HEK293 (cell line): ENCODE measurements around the gene VASH2.

Experiments
- BCL11B ChIP-seq: fragments of 450-650 bp; formaldehyde crosslinking; IDR thresholded peaks from 2 replicates; pipeline ENCODE4 v1.5.1; 2016; ENCODE audit warnings: low read depth, missing biosample characterization, missing genetic modification characterization
- BCL6B ChIP-seq: fragments of 450-650 bp; formaldehyde crosslinking; IDR thresholded peaks from 2 replicates; pipeline ENCODE4 v1.5.1; 2017; ENCODE audit warnings: missing biosample characterization, missing genetic modification characterization
- GFI1B ChIP-seq: fragments of 450-650 bp; formaldehyde crosslinking; IDR thresholded peaks from 2 replicates; pipeline ENCODE4 v1.5.1; 2016; ENCODE audit warnings: missing biosample characterization, missing genetic modification characterization
- GLIS2 ChIP-seq: fragments of 450-650 bp; formaldehyde crosslinking; IDR thresholded peaks from 2 replicates; pipeline ENCODE4 v1.5.1; 2016; ENCODE audit warnings: missing biosample characterization, missing genetic modification characterization
- KLF10 ChIP-seq: fragments of 450-650 bp; IDR thresholded peaks from 2 replicates; pipeline ENCODE4 v1.5.1; 2018; ENCODE audit warnings: missing biosample characterization, mild to moderate bottlenecking, missing genetic modification characterization
- MEIS1 ChIP-seq: sonication (generic); formaldehyde crosslinking; IDR thresholded peaks from 2 replicates; pipeline ENCODE4 v1.8.1; 2022; ENCODE audit warnings: missing genetic modification reagents, mild to moderate bottlenecking, borderline replicate concordance
- PRDM1 ChIP-seq: fragments of 450-650 bp; formaldehyde crosslinking; IDR thresholded peaks from 2 replicates; pipeline ENCODE4; 2016; ENCODE audit warnings: missing biosample characterization, missing genetic modification characterization
- ZBTB10 ChIP-seq: fragments of 450-650 bp; formaldehyde crosslinking; IDR thresholded peaks from 2 replicates; pipeline ENCODE4 v1.5.1; 2016; ENCODE audit warnings: missing biosample characterization, missing genetic modification characterization
- ZNF10 ChIP-seq: fragments of 450-650 bp; formaldehyde crosslinking; IDR thresholded peaks from 2 replicates; pipeline ENCODE4 v1.5.1; 2017; ENCODE audit warnings: missing biosample characterization, missing genetic modification characterization
- ZNF112 ChIP-seq: fragments of 450-650 bp; formaldehyde crosslinking; IDR thresholded peaks from 2 replicates; pipeline ENCODE4 v1.5.0; 2017; ENCODE audit warnings: missing biosample characterization, missing genetic modification characterization
- ZNF146 ChIP-seq: fragments of 450-650 bp; formaldehyde crosslinking; IDR thresholded peaks from 2 replicates; pipeline ENCODE4 v1.5.1; 2016; ENCODE audit warnings: missing biosample characterization, missing genetic modification characterization
- ZNF174 ChIP-seq: fragments of 450-650 bp; formaldehyde crosslinking; IDR thresholded peaks from 2 replicates; pipeline ENCODE4 v1.5.0; 2017; ENCODE audit warnings: missing biosample characterization, mild to moderate bottlenecking, missing genetic modification characterization
- ZNF175 ChIP-seq: fragments of 450-650 bp; formaldehyde crosslinking; IDR thresholded peaks from 2 replicates; pipeline ENCODE4 v1.5.1; 2016; ENCODE audit warnings: missing biosample characterization, missing genetic modification characterization
- ZNF2 ChIP-seq: fragments of 450-650 bp; formaldehyde crosslinking; IDR thresholded peaks from 2 replicates; pipeline ENCODE4 v1.5.1; 2016; ENCODE audit warnings: missing biosample characterization, missing genetic modification characterization
- ZNF211 ChIP-seq: fragments of 450-650 bp; formaldehyde crosslinking; IDR thresholded peaks from 2 replicates; pipeline ENCODE4 v1.5.1; 2016; ENCODE audit warnings: low read depth, missing biosample characterization, missing genetic modification characterization
- ZNF362 ChIP-seq: fragments of 450-650 bp; formaldehyde crosslinking; IDR thresholded peaks from 2 replicates; pipeline ENCODE4 v1.5.1; 2016; ENCODE audit warnings: missing biosample characterization, missing genetic modification characterization
- ZNF433 ChIP-seq: fragments of 450-650 bp; formaldehyde crosslinking; IDR thresholded peaks from 2 replicates; pipeline ENCODE4 v1.5.1; 2016; ENCODE audit warnings: missing biosample characterization, missing genetic modification characterization, low read depth
- ZNF558 ChIP-seq: fragments of 450-650 bp; formaldehyde crosslinking; IDR thresholded peaks from 2 replicates; pipeline ENCODE4 v1.5.1; 2016; ENCODE audit warnings: missing biosample characterization, missing genetic modification characterization
- ZNF624 ChIP-seq: fragments of 450-650 bp; formaldehyde crosslinking; IDR thresholded peaks from 2 replicates; pipeline ENCODE4 v1.5.1; 2017; ENCODE audit warnings: missing biosample characterization, missing genetic modification characterization
- ZNF768 ChIP-seq: fragments of 450-650 bp; formaldehyde crosslinking; IDR thresholded peaks from 2 replicates; pipeline ENCODE4 v1.5.1; 2018; ENCODE audit warnings: missing biosample characterization, mild to moderate bottlenecking, missing genetic modification characterization
- ZNF792 ChIP-seq: fragments of 450-650 bp; formaldehyde crosslinking; IDR thresholded peaks from 2 replicates; pipeline ENCODE4 v1.5.1; 2016; ENCODE audit warnings: missing biosample characterization, missing genetic modification characterization
- TF ChIP-seq, protein P1 (sequence below): fragments of 450-650 bp; formaldehyde crosslinking; optimal IDR thresholded peaks from 2 replicates; pipeline ENCODE3; 2016; ENCODE audit warnings: missing biosample characterization, mild to moderate bottlenecking, missing genetic modification characterization
- TF ChIP-seq, protein P2 (sequence below): fragments of 450-650 bp; formaldehyde crosslinking; IDR thresholded peaks from 2 replicates; pipeline ENCODE4 v1.5.1; 2017; ENCODE audit warnings: missing biosample characterization, missing genetic modification characterization
- TF ChIP-seq, protein P3 (sequence below): fragments of 450-650 bp; formaldehyde crosslinking; IDR thresholded peaks from 2 replicates; pipeline ENCODE4 v1.5.1; 2017; ENCODE audit warnings: missing biosample characterization, missing genetic modification characterization
- TF ChIP-seq, protein P4 (sequence below): fragments of 450-650 bp; formaldehyde crosslinking; IDR thresholded peaks from 2 replicates; pipeline ENCODE4 v1.5.1; 2016; ENCODE audit warnings: missing biosample characterization, missing genetic modification characterization
- TF ChIP-seq, protein P5 (sequence below): fragments of 450-650 bp; formaldehyde crosslinking; IDR thresholded peaks from 2 replicates; pipeline ENCODE4 v1.5.1; 2016; ENCODE audit warnings: missing biosample characterization, missing genetic modification characterization

Gene VASH2

GRCh38 chr1:213015099-213016050 is 65.0 kb downstream of the VASH2 start, which contains the start of gene ANGEL2 (continued):
- TF ChIP-seq ZBTB10 (tag by site-specific recombination) = peak; percentile 73
- TF ChIP-seq ZNF146 (tag by site-specific recombination) = peak; percentile 5; the same call in 1 of the 2 replicates
- 0 out of 2 replicates have a peak, but pooled peaks have one; percentile 76 for TF ChIP-seq ZNF792 (tag by site-specific recombination)
- no peak for TF ChIP-seq BCL11B (tag by site-specific recombination)
- TF ChIP-seq, protein P1, sequence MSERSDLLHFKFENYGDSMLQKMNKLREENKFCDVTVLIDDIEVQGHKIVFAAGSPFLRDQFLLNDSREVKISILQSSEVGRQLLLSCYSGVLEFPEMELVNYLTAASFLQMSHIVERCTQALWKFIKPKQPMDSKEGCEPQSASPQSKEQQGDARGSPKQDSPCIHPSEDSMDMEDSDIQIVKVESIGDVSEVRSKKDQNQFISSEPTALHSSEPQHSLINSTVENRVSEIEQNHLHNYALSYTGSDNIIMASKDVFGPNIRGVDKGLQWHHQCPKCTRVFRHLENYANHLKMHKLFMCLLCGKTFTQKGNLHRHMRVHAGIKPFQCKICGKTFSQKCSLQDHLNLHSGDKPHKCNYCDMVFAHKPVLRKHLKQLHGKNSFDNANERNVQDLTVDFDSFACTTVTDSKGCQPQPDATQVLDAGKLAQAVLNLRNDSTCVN (tag by site-specific recombination) = peak; percentile 66
- TF ChIP-seq, protein P2, sequence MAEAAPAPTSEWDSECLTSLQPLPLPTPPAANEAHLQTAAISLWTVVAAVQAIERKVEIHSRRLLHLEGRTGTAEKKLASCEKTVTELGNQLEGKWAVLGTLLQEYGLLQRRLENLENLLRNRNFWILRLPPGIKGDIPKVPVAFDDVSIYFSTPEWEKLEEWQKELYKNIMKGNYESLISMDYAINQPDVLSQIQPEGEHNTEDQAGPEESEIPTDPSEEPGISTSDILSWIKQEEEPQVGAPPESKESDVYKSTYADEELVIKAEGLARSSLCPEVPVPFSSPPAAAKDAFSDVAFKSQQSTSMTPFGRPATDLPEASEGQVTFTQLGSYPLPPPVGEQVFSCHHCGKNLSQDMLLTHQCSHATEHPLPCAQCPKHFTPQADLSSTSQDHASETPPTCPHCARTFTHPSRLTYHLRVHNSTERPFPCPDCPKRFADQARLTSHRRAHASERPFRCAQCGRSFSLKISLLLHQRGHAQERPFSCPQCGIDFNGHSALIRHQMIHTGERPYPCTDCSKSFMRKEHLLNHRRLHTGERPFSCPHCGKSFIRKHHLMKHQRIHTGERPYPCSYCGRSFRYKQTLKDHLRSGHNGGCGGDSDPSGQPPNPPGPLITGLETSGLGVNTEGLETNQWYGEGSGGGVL (tag by site-specific recombination) = peak; percentile 61; the same call in 1 of the 2 replicates
- TF ChIP-seq, protein P3, sequence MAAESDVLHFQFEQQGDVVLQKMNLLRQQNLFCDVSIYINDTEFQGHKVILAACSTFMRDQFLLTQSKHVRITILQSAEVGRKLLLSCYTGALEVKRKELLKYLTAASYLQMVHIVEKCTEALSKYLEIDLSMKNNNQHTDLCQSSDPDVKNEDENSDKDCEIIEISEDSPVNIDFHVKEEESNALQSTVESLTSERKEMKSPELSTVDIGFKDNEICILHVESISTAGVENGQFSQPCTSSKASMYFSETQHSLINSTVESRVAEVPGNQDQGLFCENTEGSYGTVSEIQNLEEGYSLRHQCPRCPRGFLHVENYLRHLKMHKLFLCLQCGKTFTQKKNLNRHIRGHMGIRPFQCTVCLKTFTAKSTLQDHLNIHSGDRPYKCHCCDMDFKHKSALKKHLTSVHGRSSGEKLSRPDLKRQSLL (tag by site-specific recombination) = peak; percentile 34; the same call in 1 of the 2 replicates
- TF ChIP-seq, protein P4, sequence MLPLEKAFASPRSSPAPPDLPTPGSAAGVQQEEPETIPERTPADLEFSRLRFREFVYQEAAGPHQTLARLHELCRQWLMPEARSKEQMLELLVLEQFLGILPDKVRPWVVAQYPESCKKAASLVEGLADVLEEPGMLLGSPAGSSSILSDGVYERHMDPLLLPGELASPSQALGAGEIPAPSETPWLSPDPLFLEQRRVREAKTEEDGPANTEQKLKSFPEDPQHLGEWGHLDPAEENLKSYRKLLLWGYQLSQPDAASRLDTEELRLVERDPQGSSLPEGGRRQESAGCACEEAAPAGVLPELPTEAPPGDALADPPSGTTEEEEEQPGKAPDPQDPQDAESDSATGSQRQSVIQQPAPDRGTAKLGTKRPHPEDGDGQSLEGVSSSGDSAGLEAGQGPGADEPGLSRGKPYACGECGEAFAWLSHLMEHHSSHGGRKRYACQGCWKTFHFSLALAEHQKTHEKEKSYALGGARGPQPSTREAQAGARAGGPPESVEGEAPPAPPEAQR = no peak
- no peak for TF ChIP-seq ZNF112 (tag by site-specific recombination)
- no peak for TF ChIP-seq ZNF174 (tag by site-specific recombination)
- TF ChIP-seq ZNF624 (tag by site-specific recombination) = no peak
- TF ChIP-seq KLF10 (tag by site-specific recombination) = peak; percentile 90
- TF ChIP-seq ZNF433 = no peak
- no peak for TF ChIP-seq ZNF558 (tag by site-specific recombination)
- no peak for TF ChIP-seq ZNF768 (tag by site-specific recombination)
- TF ChIP-seq PRDM1 (tag by site-specific recombination) = 0 out of 2 replicates have a peak, but pooled peaks have one; percentile 29
- peak; percentile 75 for TF ChIP-seq GLIS2 (tag by site-specific recombination)
- TF ChIP-seq GFI1B (tag by site-specific recombination) = no peak
- 0 out of 2 replicates have a peak, but pooled peaks have one; percentile 59 for TF ChIP-seq ZNF10 (tag by site-specific recombination)
- TF ChIP-seq BCL6B = no peak
- TF ChIP-seq ZNF362 (tag by site-specific recombination) = peak; percentile 78; the same call in 1 of the 2 replicates
- peak; percentile 52; the same call in 1 of the 2 replicates for TF ChIP-seq ZNF2 (tag by site-specific recombination)
- TF ChIP-seq, protein P5, sequence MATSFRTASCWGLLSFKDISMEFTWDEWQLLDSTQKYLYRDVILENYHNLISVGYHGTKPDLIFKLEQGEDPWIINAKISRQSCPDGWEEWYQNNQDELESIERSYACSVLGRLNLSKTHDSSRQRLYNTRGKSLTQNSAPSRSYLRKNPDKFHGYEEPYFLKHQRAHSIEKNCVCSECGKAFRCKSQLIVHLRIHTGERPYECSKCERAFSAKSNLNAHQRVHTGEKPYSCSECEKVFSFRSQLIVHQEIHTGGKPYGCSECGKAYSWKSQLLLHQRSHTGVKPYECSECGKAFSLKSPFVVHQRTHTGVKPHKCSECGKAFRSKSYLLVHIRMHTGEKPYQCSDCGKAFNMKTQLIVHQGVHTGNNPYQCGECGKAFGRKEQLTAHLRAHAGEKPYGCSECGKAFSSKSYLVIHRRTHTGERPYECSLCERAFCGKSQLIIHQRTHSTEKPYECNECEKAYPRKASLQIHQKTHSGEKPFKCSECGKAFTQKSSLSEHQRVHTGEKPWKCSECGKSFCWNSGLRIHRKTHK (tag by site-specific recombination) = no peak
- TF ChIP-seq ZNF211 (tag by site-specific recombination) = no peak
- TF ChIP-seq ZNF175 = no peak
- no peak for TF ChIP-seq MEIS1
